HG02623 (cell line): Measurements from ENCODE around the gene REV1.
"Not testable (repeated sequence)": the region's sequence is repeated elsewhere in the genome, so short reads cannot be mapped to it uniquely, and the experiment has no call there.

ENCODE experiments used
- ATAC-seq: cut with Tn5 transposase; IDR thresholded peaks from one replicate; pipeline ENCODE4 v1.9.1; 2021; ENCODE audit warnings: moderate library complexity; ENCODE audit not compliant: unreplicated experiment

Gene REV1

GRCh38 chr2:99365661-99366060 lies 124.2 kb downstream of the REV1 start:
- no peak for ATAC-seq

GRCh38 chr2:99356853-99357252 lies 133.0 kb downstream of the REV1 start:
- ATAC-seq, result no peak

DNA sequence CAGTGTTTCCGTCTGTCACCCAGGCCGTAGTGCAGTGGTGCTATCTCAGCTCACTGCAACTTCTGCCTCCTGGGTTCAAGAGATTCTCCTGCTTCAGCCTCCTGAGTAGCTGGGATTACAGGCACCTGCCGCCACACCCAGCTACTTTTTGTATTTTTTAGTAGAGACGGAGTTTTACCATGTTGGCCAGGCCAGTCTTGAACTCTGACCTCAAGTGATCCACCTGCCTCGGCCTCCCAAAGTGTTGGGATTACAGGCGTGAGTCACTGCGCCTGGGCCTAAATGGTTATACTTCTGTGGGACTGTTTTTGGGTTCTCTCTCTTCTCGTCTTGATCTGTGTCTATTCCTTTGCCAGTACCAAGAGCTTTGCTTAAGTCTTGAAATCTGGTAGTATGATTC lies 135.0 kb downstream of the REV1 start:
- ATAC-seq, result not testable (repeated sequence)

DNA sequence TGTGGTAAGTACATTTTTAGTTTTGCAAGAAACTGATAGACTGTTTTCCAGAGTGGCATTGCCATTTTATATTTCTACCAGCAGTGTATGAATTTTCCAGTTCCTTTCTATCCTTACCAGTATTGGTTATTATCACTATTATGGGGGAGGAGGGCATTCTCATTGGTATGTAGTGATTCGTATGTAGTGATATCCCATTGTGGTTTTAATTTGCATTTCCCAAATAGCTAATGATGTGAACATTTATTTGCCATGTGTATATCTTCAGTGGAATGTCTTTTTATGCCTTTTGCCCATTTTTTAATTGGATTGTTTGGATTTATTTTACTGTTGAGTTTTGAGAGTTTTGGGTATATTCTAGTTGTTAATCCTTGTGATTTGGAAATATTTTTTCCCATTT lies 135.7 kb downstream of the REV1 start:
- no peak for ATAC-seq
